Liver (tissue), 3 donors: ENCODE measurements around the gene RSRP1.

Experiments
- FOXA1 ChIP-seq: IDR thresholded peaks from 2 replicates; pipeline ENCODE4 v1.6.1; 2016; ENCODE audit warnings: antibody characterized with exemption
- TAF1 ChIP-seq: conservative IDR thresholded peaks from 2 replicates; pipeline ENCODE4 v1.6.1; 2016; ENCODE audit warnings: antibody characterized with exemption, mild to moderate bottlenecking
- TF ChIP-seq, protein P1 (sequence below): fragments of 150-350 bp; IDR thresholded peaks from 2 replicates; pipeline ENCODE4 v1.5.1; 2017; ENCODE audit warnings: improper control_type of control experiment, low read depth, low read length; ENCODE audit not compliant: missing input control
- donor health status: healthy.
- donor health status: healthy.

GRCh38 chr1:25193229-25193628 lies 54.0 kb downstream of the RSRP1 start:
- TF ChIP-seq, protein P1, sequence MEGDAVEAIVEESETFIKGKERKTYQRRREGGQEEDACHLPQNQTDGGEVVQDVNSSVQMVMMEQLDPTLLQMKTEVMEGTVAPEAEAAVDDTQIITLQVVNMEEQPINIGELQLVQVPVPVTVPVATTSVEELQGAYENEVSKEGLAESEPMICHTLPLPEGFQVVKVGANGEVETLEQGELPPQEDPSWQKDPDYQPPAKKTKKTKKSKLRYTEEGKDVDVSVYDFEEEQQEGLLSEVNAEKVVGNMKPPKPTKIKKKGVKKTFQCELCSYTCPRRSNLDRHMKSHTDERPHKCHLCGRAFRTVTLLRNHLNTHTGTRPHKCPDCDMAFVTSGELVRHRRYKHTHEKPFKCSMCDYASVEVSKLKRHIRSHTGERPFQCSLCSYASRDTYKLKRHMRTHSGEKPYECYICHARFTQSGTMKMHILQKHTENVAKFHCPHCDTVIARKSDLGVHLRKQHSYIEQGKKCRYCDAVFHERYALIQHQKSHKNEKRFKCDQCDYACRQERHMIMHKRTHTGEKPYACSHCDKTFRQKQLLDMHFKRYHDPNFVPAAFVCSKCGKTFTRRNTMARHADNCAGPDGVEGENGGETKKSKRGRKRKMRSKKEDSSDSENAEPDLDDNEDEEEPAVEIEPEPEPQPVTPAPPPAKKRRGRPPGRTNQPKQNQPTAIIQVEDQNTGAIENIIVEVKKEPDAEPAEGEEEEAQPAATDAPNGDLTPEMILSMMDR: no peak
- TF ChIP-seq FOXA1 (no peak), TAF1 (no peak)
